GM12872 (cell line): ENCODE results near the gene CCDC82.

Experiments
- TF ChIP-seq, protein P1 (sequence below): IDR thresholded peaks from 3 replicates; pipeline ENCODE4 v1.5.1; 2011; ENCODE audit warnings: low read depth, mild to moderate bottlenecking, low read length, moderate library complexity; ENCODE audit not compliant: insufficient read depth

The CCDC82 gene

DNA sequence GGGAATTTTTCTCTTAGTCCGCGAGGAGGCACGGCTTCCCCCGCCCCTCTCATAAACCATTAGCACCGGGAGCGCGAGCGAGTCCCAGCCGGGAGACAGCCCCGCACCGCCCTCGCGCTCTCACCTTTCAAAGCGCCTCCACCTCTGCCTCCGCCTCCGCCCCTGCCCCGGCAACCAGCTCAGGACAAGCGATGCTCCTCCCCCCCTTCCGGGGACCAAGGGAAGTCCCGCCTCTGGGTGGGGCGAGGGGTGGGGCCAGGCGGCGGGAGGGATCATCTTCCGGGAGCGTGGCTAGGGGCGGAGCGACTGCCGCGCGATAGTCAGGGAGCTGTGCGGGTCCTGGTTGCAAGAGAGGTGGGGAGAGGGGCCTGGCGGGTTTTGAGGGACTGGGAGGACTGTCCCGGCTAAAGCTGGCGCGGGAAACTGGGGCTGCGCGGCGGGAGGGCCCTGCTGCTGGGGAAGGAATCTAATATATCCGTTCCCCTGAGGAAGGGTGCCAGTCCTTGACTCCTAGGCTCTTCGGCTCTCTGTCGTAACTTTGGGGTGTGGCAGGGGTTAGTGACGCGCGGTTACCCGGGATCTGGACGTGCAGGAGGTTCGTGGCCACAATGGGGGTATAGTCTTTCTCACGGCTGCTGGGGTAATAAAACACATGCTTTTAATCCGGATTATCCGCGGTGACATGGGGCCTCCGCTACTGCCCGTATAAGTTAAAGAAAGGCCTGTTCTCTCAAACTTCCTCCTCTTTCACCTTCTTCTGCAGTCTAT is at the start of gene CCDC82, which contains the start of gene JRKL:
Gene CCDC82, minus strand, starts transcription at position 193 of the 768 bp plus-strand sequence. CDS start 5,165 bp downstream, outside the sequence.
Gene JRKL, plus strand, starts transcription at position 294 of the 768 bp plus-strand sequence. CDS start 637 bp downstream, outside the sequence.
- TF ChIP-seq, protein P1, sequence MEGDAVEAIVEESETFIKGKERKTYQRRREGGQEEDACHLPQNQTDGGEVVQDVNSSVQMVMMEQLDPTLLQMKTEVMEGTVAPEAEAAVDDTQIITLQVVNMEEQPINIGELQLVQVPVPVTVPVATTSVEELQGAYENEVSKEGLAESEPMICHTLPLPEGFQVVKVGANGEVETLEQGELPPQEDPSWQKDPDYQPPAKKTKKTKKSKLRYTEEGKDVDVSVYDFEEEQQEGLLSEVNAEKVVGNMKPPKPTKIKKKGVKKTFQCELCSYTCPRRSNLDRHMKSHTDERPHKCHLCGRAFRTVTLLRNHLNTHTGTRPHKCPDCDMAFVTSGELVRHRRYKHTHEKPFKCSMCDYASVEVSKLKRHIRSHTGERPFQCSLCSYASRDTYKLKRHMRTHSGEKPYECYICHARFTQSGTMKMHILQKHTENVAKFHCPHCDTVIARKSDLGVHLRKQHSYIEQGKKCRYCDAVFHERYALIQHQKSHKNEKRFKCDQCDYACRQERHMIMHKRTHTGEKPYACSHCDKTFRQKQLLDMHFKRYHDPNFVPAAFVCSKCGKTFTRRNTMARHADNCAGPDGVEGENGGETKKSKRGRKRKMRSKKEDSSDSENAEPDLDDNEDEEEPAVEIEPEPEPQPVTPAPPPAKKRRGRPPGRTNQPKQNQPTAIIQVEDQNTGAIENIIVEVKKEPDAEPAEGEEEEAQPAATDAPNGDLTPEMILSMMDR, result no peak

DNA sequence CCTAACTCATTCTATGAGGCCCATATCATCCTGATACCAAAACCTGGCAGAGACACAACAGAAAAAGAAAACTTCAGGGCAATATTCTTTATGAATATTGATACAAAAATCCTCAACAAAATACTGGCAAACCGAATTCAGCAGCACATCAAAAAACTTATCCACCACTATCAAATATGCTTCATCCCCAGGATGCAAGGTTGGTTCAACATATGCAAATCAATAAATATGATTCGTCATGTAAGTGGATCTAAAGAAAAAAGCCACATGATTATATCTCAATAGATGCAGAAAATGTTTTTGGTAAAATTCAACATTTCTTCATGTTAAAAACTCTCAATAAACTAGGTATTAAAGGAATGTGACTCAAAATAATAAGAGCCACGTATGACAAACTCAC is 41.0 kb upstream of the CCDC82 start:
- TF ChIP-seq, protein P1, result no peak

DNA sequence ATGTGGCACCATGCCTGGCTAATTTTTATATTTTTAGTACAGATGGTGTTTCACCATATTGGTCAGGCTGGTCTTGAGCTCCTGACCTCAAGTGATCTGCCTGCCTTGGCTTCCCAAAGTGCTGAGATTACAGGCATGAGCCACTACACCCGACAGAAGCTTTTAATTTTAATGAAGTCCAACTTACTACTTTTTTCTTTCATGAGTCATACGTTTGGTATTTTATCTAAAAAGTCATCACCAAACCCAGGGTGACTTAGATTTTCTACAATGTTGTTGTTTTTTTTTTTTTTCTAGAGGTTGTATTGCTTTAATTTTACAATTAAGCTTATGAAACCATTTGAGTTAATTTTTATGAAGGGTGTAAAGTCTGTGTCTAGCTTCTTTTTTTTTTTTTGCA is 35.0 kb upstream of the CCDC82 start:
- TF ChIP-seq, protein P1, result no peak

DNA sequence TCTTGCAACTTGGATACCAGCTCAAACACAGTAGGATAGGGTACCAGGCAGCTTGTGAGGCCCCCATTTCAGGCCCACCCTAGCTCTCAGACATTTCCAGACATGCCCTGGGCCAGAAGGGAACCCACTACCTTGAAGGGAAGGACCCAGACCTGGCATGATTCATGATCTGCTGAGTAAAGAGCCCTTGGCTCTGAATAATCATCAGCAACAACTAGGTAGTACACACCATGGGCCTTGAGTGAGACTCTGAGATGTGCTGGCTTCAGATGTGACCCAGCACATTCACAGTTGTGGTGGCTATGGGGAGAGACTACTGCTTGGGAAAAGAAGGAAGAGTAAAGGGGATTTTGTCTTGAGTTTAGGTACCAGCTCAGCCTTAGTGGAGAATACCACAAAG is 23.7 kb upstream of the CCDC82 start:
- TF ChIP-seq, protein P1, result no peak

DNA sequence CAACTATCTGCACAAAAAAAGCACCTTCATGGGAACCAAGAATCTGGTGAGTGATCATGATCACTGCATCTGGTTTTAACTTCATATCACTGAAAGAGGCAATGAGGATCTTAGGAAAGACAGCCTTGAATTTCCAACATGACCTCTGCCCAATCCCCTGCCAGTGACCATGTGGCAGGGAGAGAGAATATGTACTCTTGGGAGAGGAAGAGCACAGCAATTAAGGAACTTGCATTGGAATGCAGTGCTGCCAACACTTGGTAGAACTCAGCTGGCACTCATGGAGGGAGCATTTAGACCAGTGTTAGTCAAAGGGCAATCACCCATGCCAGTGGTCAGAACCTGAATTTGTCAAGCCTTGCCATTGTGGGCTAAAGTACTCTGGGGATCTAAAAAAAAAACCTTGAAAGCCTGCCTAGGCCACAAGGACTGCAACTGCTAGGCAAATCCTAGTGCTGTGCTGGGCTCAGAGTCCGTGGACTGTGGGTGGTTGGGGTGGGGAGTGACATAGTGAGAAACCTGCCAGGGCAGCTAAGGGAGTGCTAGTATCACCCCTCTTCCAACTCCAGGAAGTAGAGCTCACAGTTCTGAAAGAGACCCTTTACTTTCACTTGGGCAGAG is 23.2 kb upstream of the CCDC82 start:
- TF ChIP-seq, protein P1, result no peak

DNA sequence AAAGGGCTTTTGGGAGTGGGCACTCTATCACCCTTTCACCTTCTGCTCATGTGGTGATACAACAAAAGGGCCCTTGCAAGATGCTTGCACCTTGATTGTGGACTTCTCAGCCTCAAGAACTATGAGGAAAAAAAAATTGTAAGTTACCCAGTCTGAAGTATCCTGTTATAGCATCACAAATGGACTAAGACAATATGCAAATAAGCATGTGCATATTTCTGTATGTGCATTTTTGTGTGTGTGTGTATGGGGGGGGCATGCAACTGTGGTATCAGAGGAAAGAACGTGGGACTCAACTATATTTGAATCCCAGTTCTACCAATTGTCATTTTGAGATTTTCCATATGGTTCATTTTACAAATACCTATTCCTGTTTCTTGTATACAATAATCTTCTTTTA is 11.0 kb upstream of the CCDC82 start:
- TF ChIP-seq, protein P1, result no peak

DNA sequence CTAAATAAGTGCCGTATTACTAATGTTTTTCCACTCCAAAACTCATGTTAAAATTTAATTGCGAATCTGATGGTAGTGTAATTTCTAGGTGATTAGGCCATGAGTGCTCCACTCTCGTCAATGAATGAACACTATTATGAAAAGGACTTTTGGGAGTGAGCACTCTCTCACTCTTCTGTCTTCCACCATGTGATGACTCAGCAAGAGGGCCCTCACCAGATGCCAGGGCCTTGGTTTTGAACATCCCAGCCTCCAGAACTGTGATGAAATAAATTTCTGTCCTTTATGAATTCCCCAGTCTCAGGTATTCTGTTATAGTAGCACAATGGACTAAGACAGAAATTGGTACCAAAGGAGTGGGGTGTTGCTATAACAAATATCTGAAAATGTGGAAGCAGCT is 8.2 kb upstream of the CCDC82 start:
- TF ChIP-seq, protein P1, result no peak
